PC-9 (cell line): ENCODE data around the gene FCN2.

ENCODE experiments used
- CTCF ChIP-seq: fragments of 200-600 bp; sonication (generic); conservative IDR thresholded peaks from 2 replicates; pipeline ENCODE4 v1.6.1; 2017; ENCODE audit warnings: mixed run types, antibody characterized with exemption, mild to moderate bottlenecking, moderate library complexity
- EZH2 ChIP-seq: fragments of 200-600 bp; sonication (generic); IDR thresholded peaks from 2 replicates; pipeline ENCODE4 v1.8.0; 2017; ENCODE audit warnings: antibody characterized with exemption, low read depth

DNA sequence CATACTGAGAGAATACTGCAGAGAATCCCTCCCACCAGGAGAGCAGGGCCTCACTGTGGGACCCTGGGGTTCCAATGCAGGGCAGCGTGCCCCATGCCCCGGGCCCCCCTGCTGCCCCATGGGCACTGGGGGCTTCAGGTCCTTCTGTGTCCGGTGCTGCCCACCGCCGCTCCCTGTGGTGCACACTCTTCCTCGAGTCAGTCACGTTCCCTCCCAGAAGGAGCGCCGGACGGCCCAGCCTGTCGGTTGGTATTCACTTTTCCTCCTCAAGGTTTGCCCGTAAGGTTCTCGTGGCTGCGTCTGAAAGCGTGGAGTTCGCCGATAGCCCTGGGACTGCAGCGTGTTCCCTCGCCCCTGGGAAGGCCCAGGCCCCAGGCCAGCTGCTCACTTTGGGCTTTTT, 48.1 kb upstream of the FCN2 start:
- TF ChIP-seq CTCF: no peak
- TF ChIP-seq EZH2: no peak
